Memory B cell (primary cell): ENCODE results near the gene SNED1.
A peak's percentile ranks its signal among the peaks of the same experiment; 100 is the strongest.

Experiments
- ATAC-seq: fragments of 150-1000 bp; cut with Tn5 transposase; 2 replicates; pipeline ENCODE4 v1.10.0; 2021; ENCODE audit warnings: low read depth, mild to moderate bottlenecking, moderate library complexity
- DNase-seq, 2 donors: peaks; one replicate each; pipeline ENCODE4 v3.0.0; 2022; ENCODE audit warnings: low spot score in 2 of 2
- H3K27ac Mint-ChIP-seq: one replicate; pipeline ENCODE4 v1.8.0; 2022; ENCODE audit warnings: mild to moderate bottlenecking, moderate library complexity, mixed read lengths
- H3K27me3 Mint-ChIP-seq: one replicate; pipeline ENCODE4 v1.8.0; 2022; ENCODE audit warnings: mixed read lengths
- H3K36me3 Mint-ChIP-seq: one replicate; pipeline ENCODE4 v1.8.0; 2022; ENCODE audit warnings: mild to moderate bottlenecking, mixed read lengths
- H3K4me1 Mint-ChIP-seq: one replicate; pipeline ENCODE4 v1.8.0; 2022; ENCODE audit warnings: mixed read lengths
- H3K4me3 Mint-ChIP-seq: one replicate; pipeline ENCODE4 v1.8.0; 2022; ENCODE audit warnings: mild to moderate bottlenecking, moderate library complexity, mixed read lengths
- H3K9me3 Mint-ChIP-seq: one replicate; pipeline ENCODE4 v1.8.0; 2022; ENCODE audit warnings: mixed read lengths

The SNED1 gene

DNA sequence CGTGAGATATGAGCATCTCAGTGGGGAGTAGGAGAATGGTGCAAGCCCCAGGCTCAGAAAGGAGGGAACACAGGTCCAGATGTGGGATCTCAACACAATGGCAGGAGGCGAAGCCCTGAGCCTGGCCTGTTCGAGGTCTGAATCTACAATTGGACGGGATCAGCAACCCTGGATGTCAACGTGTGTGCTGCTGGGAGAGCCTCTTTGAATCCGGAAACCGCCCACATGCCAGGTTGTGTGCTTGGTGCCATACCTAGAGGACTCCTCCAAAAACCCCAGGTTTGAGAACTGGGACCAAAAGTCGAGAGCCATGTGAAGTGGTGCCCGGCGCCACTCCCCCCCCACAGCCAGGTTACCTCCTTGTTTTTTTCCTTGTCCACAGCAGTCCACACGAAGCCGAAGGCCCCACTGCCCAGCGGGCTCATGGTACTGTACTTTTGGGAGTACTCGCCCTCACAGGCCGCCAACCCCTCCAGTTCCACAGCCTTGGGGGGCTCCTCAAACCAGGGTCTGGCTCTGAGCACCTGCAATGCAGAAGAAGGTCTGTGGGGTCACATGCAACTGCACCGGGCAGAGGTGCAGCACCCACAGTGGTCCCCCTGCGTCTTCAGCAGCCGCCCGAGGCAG, 124.1 kb downstream of the SNED1 start:
- peak overlapping the region; percentile 55 for H3K27ac Mint-ChIP-seq
- no peak overlapping the region for H3K4me3 Mint-ChIP-seq

DNA sequence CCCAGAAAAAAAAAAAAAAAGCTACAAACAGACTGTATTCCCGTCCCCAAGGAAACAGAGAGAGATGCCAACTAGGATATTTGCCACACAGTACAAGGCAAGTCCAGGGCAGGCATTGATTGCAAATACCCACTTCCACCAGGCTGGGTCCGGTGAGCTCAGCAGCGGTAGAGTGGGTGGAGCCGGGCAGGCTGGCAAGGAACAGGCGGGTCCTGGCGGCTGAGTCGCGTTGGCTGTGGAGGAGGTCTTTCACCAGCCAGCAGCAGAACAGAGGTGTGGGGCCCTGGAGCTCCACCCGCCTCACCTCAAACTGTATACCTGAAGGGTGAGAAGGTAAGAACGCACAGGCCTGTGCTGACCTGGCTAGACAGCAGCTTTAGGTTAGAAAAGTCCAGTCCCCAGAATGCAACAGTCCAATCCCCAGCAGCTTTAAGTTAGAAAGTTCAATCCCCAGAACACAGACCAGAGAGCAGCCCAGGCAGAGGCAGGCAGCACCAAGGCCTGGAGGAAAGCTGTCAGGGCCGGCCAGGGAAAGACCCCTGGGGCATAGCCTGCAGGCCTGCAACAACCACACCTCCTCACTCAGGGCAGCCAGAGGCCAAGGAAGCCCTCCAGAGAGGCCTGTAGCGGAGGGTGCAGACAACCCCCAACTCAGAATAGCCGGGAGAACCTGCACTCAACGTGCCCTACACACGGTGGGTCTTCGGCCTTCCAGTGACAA, 125.6 kb downstream of the SNED1 start:
- peak overlapping the region; percentile 72 for H3K27ac Mint-ChIP-seq
- H3K4me1 Mint-ChIP-seq = peaks cover 19% of the 10 kb centered on the region
- peak overlapping the region; percentile 32 for H3K4me3 Mint-ChIP-seq
- peak; percentile 40 for ATAC-seq
- no peak for DNase-seq
- H3K36me3 Mint-ChIP-seq = peaks cover 25% of the 10 kb centered on the region
- no peaks in the 10 kb centered on the region for H3K27me3 Mint-ChIP-seq
- H3K9me3 Mint-ChIP-seq = no peaks in the 10 kb centered on the region

More for the DNA sequence above, 124.1 kb downstream of the SNED1 start:
- Mint-ChIP-seq H3K27me3 (no peaks in the 10 kb centered on the region), H3K9me3 (no peaks in the 10 kb centered on the region), H3K4me1 (peaks cover 8% of the 10 kb centered on the region), H3K36me3 (peaks cover 28% of the 10 kb centered on the region)
- ATAC-seq (no peak), DNase-seq (no peak)

DNA sequence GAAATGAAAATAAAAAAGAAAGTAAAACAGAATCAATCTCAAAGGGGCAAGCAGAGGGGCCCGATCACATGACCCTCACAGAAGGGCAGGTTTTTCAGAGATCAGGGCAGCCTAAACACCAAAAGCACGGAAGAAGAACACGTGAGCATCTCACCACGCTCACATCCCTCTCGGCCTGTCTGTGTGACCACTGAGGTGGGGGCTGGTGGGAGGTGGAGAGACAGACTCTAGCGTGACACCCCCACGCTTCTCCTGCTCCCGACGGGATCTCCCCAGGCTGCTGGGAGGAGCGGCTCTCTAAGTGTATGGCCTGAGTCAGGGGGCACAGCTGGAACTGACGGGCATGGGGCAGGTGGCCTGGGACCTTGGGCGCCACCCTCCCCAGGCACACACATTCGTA, 127.2 kb downstream of the SNED1 start:
- DNase-seq (no peak), ATAC-seq (peak; percentile 16)
- Mint-ChIP-seq H3K4me1 (peaks cover 26% of the 10 kb centered on the region), H3K4me3 (peak overlapping the region; percentile 52), H3K27ac (peak overlapping the region; percentile 100), H3K36me3 (peaks cover 19% of the 10 kb centered on the region), H3K27me3 (no peaks in the 10 kb centered on the region), H3K9me3 (no peaks in the 10 kb centered on the region)

DNA sequence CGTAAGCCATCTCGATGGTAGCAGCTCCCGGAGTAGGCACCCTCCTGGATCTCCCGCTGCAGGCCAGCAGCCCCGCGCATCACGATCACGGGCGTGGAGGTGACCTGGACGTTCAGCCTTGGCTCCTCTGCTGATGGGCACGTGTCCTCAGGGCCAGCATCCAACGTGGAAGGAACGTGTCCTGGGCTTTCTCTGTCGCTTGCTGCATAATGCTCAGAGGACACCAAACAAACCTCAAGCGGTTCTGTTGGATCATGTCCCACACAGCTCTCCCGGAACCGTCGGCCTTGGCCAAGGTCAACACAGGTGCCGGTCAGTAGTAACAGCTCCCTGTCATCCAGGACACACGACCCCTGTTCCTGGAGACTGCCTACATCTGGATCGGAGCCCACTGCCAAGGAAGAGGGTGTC, 127.8 kb downstream of the SNED1 start:
- Mint-ChIP-seq H3K9me3 (no peaks in the 10 kb centered on the region), H3K27ac (peak overlapping the region; percentile 100), H3K36me3 (peaks cover 16% of the 10 kb centered on the region), H3K27me3 (no peaks in the 10 kb centered on the region), H3K4me1 (peaks cover 28% of the 10 kb centered on the region), H3K4me3 (no peak overlapping the region)
- DNase-seq (no peak), ATAC-seq (no peak)

DNA sequence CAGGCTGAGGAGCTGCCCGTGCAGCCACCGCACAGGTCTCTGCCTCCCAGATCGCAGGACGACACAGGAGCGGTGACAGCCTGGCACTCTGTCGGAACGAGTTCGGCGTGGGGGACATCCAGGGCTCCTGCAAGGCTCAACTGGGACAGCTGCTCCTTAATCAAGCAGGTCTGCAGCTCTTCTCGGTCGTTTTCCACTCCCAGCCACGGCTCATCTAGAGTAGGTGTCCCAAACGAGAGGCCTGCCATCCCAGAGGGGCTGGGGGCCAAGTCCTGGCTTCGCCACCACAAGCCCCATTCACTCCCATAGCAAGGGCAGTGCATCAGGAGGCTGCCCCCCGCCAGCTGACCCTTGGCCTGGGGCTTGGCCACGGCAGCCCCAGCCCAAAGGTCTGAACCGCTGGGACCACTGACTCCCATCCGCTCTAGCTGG, 128.4 kb downstream of the SNED1 start:
- H3K27ac Mint-ChIP-seq = peak overlapping the region; percentile 100
- H3K9me3 Mint-ChIP-seq = no peaks in the 10 kb centered on the region
- no peaks in the 10 kb centered on the region for H3K27me3 Mint-ChIP-seq
- DNase-seq (no peak), ATAC-seq (no peak)
- peaks cover 28% of the 10 kb centered on the region for H3K4me1 Mint-ChIP-seq
- H3K4me3 Mint-ChIP-seq = no peak overlapping the region
- peaks cover 14% of the 10 kb centered on the region for H3K36me3 Mint-ChIP-seq

DNA sequence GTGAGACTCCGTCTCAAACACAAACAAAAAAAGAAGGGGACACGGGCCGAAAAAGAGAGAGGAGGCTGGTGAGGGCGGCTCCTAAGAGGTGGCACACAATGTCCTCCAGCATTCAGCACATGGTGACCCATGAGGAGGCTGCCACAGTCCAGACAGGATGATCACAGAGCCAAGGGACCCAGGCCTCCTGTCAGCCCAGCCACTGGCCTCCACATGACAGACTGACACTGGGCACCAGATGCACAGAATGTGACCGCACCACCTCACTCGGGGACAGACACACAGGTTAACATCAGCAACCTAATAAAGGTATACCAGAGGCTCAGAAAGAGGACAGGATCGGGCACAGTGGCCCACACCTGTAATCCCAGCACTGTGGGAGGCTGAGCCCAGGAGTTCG, 129.8 kb downstream of the SNED1 start:
- H3K36me3 Mint-ChIP-seq = peaks cover 12% of the 10 kb centered on the region
- H3K27me3 Mint-ChIP-seq = no peaks in the 10 kb centered on the region
- no peaks in the 10 kb centered on the region for H3K9me3 Mint-ChIP-seq
- H3K4me1 Mint-ChIP-seq = peaks cover 35% of the 10 kb centered on the region
- peak overlapping the region; percentile 100 for H3K27ac Mint-ChIP-seq
- DNase-seq (no peak), ATAC-seq (no peak)
- peak overlapping the region; percentile 70 for H3K4me3 Mint-ChIP-seq

DNA sequence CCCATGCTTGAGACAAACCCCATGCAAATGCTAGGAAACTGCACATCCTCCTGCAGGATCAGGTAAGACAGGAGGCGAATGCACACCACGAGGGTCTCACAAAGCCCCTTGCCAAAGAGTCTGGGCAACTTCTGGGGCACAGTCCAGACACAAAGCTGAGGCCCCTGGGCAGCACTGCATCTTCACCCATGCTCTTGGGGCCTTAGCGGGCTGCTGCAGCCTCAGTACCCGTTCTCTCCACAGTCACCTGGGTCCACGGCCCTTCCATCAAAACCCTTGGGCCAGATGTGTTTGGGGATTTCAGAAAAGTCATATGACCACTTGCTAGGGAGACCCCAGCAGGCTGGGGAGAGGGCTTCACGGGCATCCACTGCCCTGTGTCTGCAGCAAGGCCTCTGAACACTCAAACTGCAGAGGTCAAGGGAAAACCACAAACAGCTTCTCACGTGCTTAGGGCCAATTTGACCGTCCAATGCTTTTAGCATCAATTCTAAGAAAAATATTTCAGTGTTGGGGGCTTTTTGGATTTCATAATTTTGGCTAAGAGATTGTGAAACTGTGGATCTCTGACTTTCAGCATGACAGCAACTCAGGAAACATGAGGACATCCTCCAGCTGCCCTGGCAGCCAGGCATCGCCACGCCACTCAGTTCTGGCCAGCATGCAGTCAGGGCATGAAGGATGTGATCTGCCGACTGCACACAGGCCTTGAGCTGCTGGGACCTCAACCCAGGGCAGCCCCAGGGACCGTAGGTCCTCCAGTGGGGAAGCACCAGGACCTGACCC, 130.9 kb downstream of the SNED1 start:
- peaks cover 35% of the 10 kb centered on the region for H3K4me1 Mint-ChIP-seq
- H3K27me3 Mint-ChIP-seq = no peaks in the 10 kb centered on the region
- ATAC-seq (no peak), DNase-seq (no peak)
- peak overlapping the region; percentile 100 for H3K27ac Mint-ChIP-seq
- peak overlapping the region; percentile 21 for H3K4me3 Mint-ChIP-seq
- H3K36me3 Mint-ChIP-seq = peaks cover 16% of the 10 kb centered on the region
- no peaks in the 10 kb centered on the region for H3K9me3 Mint-ChIP-seq

DNA sequence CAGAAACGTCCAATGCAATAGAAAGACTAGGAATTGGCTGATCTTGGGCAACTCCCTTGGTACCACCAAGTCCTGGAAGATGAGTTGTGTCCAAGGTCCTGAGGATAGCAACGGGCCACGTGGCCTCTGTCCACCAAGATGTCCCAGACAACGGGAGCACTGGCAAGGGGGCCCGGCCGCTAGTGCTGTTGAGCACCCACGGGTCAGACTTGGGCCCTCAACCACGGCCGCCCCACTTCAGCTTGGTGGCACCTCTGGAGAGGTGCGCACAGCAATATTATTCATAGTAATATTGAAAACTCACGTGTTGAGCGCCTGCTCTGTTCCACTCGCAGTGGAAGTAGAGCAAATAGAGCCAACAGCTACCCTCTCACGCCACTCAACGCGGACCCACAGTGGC, 131.9 kb downstream of the SNED1 start:
- H3K27ac Mint-ChIP-seq = peak overlapping the region; percentile 100
- no peak for DNase-seq
- no peaks in the 10 kb centered on the region for H3K9me3 Mint-ChIP-seq
- no peaks in the 10 kb centered on the region for H3K27me3 Mint-ChIP-seq
- H3K4me1 Mint-ChIP-seq = peaks cover 35% of the 10 kb centered on the region
- ATAC-seq = no peak
- no peak overlapping the region for H3K4me3 Mint-ChIP-seq
- peaks cover 16% of the 10 kb centered on the region for H3K36me3 Mint-ChIP-seq

DNA sequence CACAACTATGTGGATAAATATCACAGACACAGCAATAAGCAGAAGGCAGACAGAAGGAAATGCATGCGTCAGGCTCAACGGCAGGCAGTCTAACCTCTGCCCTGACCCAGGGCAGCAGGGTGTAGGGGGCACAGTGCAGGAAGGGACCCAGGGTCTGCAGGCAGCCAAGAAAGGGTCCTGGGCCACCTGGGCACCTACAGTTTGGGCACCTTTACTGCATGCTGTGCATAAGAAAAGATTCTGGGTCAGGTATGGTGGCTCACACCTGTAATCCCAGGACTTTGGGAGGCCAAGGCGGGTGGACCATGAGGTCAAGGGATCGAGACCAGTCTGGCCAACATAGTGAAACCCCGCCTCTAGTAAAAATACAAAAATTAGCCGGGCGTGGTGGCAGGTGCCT, 133.1 kb downstream of the SNED1 start:
- H3K9me3 Mint-ChIP-seq = no peaks in the 10 kb centered on the region
- H3K27me3 Mint-ChIP-seq = no peaks in the 10 kb centered on the region
- DNase-seq = no peak
- H3K4me1 Mint-ChIP-seq = peaks cover 33% of the 10 kb centered on the region
- peaks cover 16% of the 10 kb centered on the region for H3K36me3 Mint-ChIP-seq
- no peak overlapping the region for H3K27ac Mint-ChIP-seq
- no peak overlapping the region for H3K4me3 Mint-ChIP-seq
- no peak for ATAC-seq

DNA sequence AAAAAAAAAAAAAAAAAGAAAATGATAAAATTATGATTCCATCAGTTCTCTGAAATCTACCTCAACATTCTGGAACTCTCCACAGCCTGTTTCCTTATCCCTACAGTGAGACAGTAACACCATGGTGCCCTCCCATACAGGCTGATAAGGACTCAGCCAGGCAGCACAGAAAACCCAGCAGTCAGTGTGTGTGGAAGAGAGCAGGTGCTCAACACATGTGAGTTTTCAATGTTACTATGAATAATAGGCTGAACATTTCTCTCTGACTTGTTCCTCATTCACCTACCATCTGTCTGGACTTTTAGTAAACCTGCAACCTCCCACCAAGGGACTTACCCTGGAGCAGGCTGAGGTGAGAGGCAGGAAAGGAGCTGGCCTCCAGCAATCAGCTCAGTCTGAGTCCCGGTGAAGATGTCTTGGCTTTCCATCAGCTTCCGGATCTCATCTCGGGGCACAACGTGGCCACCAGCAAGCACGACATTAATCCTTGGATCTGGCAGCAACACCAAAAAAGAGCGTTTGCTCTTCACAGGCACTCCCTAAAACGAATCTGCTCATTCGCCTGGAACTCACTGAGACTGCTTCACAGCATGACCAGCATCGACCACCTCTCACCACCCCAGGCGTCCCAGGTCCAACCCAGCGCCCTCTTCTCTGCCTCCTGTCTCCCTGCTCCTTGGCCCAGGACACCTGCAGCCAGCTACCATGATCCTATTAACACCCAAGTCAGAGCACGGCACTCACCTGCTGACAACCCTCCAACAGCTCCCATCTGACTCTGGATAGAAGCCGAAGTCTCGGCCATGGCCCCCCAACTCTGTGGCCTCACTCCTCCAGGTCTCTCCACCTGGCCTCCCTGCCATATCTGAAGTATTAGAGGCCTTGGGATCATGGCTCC, 134.4 kb downstream of the SNED1 start:
- Mint-ChIP-seq H3K36me3 (peaks cover 17% of the 10 kb centered on the region), H3K9me3 (no peaks in the 10 kb centered on the region), H3K4me1 (peaks cover 28% of the 10 kb centered on the region), H3K27me3 (no peaks in the 10 kb centered on the region), H3K27ac (peak overlapping the region; percentile 51), H3K4me3 (no peak overlapping the region)
- ATAC-seq (peak; percentile 4), DNase-seq (no peak)

DNA sequence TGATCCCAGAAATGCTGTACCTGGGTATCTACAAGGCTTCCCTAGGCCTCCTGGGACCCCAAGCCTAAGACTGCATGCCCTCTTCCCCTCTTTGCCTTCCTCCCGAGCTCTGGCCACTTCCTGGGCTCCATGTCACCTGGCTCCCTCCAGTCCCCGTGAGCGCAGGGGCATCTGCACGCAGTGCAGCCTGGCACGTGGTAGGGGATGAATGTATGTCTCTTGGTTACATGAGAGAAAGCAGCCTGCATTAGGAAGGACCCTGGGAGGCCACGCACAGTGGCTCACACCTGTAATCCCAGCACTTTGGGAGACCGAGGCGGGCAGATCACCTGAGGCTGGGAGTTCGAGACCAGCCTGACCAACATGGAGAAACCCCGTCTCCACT, 135.0 kb downstream of the SNED1 start:
- Mint-ChIP-seq H3K27me3 (no peaks in the 10 kb centered on the region), H3K27ac (peak overlapping the region; percentile 51), H3K9me3 (no peaks in the 10 kb centered on the region), H3K36me3 (peaks cover 21% of the 10 kb centered on the region), H3K4me3 (no peak overlapping the region), H3K4me1 (peaks cover 22% of the 10 kb centered on the region)
- DNase-seq (no peak), ATAC-seq (no peak)

DNA sequence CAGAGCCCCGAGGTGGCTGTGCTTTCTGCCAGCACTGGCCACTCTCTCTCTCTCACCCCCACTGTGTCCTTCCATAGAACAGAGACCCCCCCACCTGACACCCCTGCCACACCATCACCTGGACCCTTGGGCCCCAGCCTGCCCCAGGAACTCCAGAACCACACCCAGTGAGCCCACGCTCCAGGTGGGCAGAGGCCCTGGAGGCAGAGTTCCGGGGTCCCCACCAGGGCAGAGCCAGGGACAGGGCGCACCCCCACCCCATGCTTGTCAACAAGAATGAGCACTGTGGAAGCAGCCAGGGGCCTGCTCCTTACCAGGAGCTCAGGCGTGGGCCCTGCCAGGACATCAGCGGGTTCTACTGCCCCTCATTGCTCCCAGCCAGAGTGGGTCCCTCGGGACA, 136.3 kb downstream of the SNED1 start:
- no peaks in the 10 kb centered on the region for H3K27me3 Mint-ChIP-seq
- peaks cover 21% of the 10 kb centered on the region for H3K36me3 Mint-ChIP-seq
- no peak overlapping the region for H3K27ac Mint-ChIP-seq
- ATAC-seq = no peak
- no peak overlapping the region for H3K4me3 Mint-ChIP-seq
- no peaks in the 10 kb centered on the region for H3K9me3 Mint-ChIP-seq
- DNase-seq = no peak
- peaks cover 13% of the 10 kb centered on the region for H3K4me1 Mint-ChIP-seq

DNA sequence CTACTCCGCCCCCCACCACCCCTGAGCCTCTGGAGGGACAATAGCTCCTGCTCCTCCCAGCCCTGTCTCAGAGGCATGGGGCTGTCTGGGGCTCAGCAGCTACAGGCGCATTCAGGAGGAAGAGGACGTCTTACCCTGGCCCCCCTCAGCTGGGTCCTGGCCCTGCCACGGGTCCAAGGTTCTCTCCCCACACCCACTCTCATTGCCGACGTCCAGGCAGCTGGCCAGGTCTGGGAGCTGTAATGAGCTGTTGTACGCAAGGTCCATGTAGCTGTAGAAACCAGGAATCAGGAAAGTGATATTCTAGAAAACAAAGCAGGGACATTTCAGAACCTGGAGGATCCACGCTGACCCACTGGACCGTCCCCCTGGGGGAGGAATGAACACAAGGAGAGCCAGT, 137.3 kb downstream of the SNED1 start:
- no peaks in the 10 kb centered on the region for H3K9me3 Mint-ChIP-seq
- H3K27ac Mint-ChIP-seq = no peak overlapping the region
- H3K36me3 Mint-ChIP-seq = peaks cover 22% of the 10 kb centered on the region
- no peaks in the 10 kb centered on the region for H3K27me3 Mint-ChIP-seq
- peaks cover 8% of the 10 kb centered on the region for H3K4me1 Mint-ChIP-seq
- no peak overlapping the region for H3K4me3 Mint-ChIP-seq
- DNase-seq = no peak
- ATAC-seq = no peak
